Measurements from ENCODE around the gene SERAC1.
"Not testable (repeated sequence)": the region's sequence is repeated elsewhere in the genome, so short reads cannot be mapped to it uniquely, and the experiment has no call there.

Gene SERAC1

DNA sequence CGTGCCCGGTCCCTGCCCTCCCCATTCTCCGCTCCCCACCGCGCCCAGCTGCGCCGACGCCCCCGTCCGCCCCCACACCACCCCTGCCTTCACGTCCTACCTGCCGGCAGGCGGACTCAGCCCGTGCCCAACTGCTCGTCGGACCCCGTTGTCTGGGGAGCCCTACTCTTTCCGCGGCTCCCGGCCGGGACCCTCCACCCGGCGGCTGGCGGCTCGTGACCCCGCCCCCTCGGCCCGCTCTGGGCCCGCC, at the start of gene SERAC1:
SERAC1 (minus strand) TSS at position 223 of the 250 bp plus-strand sequence. CDS start 9,899 bp downstream, outside the sequence.
- DNase-seq (ENCODE audit: low read depth in 2 of 2) = no peak

- peak in 1 of 2 donors; percentile 50 for DNase-seq (ENCODE audit: low read depth in 2 of 2)
These were observed 46.0 kb upstream of the SERAC1 start for GRCh38 chr6:158213925-158214674.

GRCh38 chr6:158211273-158212055, 43.4 kb upstream of the SERAC1 start:
- DNase-seq (ENCODE audit: low read depth in 2 of 2) = no peak

- not testable (repeated sequence) for DNase-seq (ENCODE audit: low read depth in 2 of 2)
These were observed 41.7 kb upstream of the SERAC1 start for GRCh38 chr6:158209582-158210333.

DNA sequence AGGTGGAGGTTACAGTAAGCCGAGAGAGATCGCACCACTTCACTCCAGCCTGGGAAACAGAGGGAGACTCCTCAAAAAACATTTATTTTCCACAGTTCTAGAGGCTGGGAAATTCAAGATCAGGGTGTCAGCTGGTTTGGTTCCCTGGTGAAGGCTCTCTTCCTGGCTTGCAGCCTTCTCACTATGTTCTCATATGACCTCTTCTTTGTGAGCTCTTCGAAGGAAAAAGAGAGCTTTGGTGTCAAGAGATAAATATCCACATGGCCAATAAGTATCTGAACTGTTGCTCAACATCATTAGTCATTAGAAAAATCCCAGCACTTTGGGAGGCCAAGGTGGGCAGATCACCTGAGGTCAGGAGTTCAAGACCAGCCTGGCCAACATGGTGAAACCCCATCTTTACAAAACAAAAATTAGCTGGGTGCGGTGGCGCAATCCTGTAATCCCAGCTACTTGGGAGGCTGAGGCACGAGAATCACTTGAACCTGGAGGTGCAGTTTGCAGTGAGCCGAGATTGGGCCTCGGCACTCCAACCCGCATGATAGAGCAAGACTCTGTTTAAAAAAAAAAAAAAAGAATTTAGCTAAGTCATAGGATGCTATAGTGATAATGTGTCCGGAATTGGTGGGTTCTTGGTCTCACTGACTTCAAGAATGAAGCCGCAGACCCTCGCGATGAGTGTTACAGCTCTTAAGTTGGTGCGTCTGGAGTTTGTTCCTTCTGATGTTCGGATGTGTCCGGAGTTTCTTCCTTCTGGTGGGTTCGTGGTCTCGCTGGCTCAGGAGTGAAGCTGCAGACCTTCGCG, 40.4 kb upstream of the SERAC1 start:
- not testable (repeated sequence) for DNase-seq (ENCODE audit: low read depth in 2 of 2)

DNA sequence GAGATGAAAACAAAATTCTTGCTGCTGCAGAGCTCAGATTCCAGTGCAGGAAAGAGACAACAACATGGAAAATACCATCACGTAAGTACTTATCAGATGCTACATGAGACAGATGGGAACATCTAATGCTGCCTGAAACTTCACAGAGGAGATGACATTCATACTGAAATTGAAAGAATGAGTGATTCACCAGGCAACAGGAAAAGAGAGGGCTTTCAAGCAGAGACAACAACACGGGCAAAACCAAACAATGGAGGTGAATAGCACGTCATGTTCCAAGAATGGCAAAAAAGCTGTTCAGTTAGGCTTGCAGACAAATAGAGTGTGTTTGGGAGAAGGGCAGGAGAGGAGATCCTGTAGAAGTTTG, 39.3 kb upstream of the SERAC1 start:
- DNase-seq (ENCODE audit: low read depth in 2 of 2) = peak in 1 of 2 donors; percentile 23

GRCh38 chr6:158206740-158207421, 38.8 kb upstream of the SERAC1 start:
- no peak for DNase-seq (ENCODE audit: low read depth in 2 of 2)

GRCh38 chr6:158205169-158205944, 37.3 kb upstream of the SERAC1 start:
- DNase-seq (ENCODE audit: low read depth in 2 of 2) = no peak

- DNase-seq (ENCODE audit: low read depth in 2 of 2) = no peak
These were observed 30.4 kb upstream of the SERAC1 start for GRCh38 chr6:158198461-158198860.

DNA sequence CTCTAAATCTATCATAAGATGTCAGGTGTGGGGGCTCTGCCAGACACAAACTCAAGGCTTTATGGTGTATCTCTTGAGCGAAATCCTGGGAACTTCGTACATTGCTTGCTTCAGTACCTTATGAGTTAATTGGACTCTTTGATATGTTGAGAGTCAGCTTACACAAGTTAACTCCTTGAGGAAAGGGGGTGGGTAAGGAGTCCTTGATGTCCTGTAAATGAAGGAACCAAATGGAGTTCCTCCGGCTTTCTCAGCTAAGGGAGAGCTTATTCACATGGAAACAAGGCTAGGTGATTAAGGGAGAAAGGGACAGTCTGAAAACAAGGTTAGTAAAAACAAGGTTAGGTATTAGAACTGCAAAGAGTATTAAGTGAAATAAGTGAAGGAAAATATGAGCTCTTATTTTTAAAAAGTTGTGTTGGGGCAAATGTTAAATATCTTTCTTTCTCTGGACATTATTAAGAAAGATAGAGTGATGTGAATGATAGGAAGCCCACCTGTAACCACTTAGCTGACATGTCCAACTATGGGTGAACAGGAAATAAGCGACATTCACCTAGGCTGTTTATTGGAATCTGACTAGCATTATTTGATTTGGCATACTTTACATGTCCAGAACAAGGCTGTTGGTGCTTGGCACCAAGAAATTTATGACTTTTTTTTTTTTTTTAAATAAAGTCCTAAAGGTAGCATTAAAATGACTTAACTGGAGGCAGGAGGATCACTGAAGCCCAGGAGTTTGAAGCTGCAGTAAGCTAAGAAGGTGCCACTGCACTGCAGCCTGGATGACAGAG, 26.6 kb upstream of the SERAC1 start:
- no peak for DNase-seq (ENCODE audit: low read depth in 2 of 2)

DNA sequence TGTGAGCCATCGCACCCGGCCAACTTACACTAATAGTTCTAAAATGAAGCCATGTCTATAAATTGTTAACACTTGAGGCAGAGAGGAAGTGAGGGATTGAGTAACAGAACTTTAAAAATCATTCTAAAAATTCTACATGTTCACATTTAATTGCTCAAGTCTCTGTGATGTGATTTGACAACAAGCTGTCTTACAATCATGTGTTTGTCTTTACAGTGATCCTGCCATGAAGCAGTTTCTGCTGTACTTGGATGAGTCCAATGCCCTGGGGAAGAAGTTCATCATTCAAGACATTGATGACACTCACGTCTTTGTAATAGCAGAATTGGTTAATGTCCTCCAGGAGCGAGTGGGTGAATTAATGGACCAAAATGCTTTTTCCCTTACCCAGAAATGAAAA, 23.7 kb upstream of the SERAC1 start:
- no peak for DNase-seq (ENCODE audit: low read depth in 2 of 2)

- DNase-seq (ENCODE audit: low read depth in 2 of 2) = no peak
These were observed 23.0 kb upstream of the SERAC1 start for GRCh38 chr6:158191032-158191431.

- no peak for DNase-seq (ENCODE audit: low read depth in 2 of 2)
These were observed 20.5 kb upstream of the SERAC1 start for GRCh38 chr6:158188591-158188990.

GRCh38 chr6:158185729-158186456, 17.8 kb upstream of the SERAC1 start:
- DNase-seq (ENCODE audit: low read depth in 2 of 2) = no peak

DNA sequence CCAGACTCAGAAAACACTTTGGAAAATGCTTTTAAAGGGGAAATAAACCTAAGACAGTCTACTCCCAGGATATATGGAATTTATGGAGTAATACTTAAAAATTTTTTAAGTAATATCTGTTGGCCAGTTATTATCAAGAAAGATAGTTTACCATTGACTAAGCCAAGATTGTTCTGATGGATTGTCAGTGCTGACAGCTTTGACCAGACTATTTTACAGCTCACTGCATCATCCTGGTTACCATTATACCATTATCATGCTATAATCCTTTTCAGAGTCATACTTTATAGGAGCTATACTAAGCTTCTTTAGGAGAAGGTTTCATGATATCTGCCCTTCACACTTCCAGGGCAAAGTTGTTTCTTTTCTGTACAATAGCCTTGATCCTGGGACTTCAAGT, 16.5 kb upstream of the SERAC1 start:
- no peak for DNase-seq (ENCODE audit: low read depth in 2 of 2)

DNA sequence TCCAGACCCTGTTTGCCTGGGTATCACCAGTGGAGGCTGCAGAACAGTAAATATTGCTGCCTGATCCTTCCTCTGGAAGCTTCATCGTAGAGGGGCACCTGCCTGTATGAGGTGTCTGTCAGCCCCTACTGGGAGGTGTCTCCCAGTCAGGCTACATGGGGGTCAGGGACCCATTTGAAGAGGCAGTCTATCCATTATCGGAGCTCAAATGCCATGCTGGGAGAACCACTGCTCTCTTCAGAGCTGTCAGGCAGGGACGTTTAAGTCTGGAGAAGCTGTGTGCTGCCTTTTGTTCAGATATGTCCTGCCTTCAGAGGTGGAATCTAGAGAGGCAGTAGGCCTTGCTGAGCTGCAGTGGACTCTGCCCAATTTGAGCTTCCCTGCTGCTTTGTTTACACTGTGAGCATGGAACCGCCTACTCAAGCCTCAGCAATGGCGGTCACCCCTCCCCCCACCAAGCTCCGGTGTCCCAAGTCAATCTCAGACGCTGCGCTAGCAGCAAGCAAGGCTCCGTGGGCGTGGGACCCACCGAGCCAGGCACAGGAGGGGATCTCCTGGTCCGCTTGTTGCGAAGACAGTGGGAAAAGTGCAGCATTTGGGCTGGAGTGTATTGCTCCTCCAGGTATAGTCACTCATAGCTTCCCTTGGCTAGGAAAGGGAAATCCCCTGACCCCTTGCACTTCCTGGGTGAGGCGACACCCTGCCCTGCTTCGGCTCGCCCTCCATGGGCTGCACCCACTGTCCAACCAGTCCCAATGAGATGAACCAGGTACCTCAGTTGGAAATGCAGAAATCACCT, 15.3 kb upstream of the SERAC1 start:
- DNase-seq (ENCODE audit: low read depth in 2 of 2) = not testable (repeated sequence)

GRCh38 chr6:158177712-158178111, 9.7 kb upstream of the SERAC1 start:
- DNase-seq (ENCODE audit: low read depth in 2 of 2) = not testable (repeated sequence)

- no peak for DNase-seq (ENCODE audit: low read depth in 2 of 2)
These were observed 7.0 kb upstream of the SERAC1 start for GRCh38 chr6:158175111-158175510.
